GM12878 (cell line): ENCODE measurements around the gene PRRG4. TPM values are rescaled to one million over a fixed set of nuclear protein-coding genes. Genes with fewer than 3 reads are reported as not detected.

Experiments used
- ATAC-seq: fragments of 200-7000 bp; cut with Tn5 transposase; 3 replicates; pipeline ENCODE4 v1.9.1; 2020; ENCODE audit warnings: mild to moderate bottlenecking, moderate library complexity
- BruUV-seq: library from RNA; stranded (reverse); fragments of 400-500 nt; replicated peaks from 2 replicates; lab custom pipeline; 2021; lab: Mats Ljungman, UMichigan
- CTCF ChIA-PET: fragments of 300-600 bp; sonication (Branson Sonifier 250); formaldehyde crosslinking; extraction: SDS; loops from one replicate; lab custom pipeline; 2021; ENCODE audit warnings: inconsistent platforms; lab: Yijun Ruan, JAX
- POLR2A ChIA-PET: fragments of 350-600 bp; formaldehyde crosslinking; extraction: SDS; loops from one replicate; lab custom pipeline; 2021; ENCODE audit warnings: inconsistent platforms; lab: Charles Lee
- RAD21 ChIA-PET: fragments of 300-600 bp; sonication (Branson Sonifier 250); formaldehyde crosslinking; loops from one replicate; lab custom pipeline; 2023; ENCODE audit warnings: antibody characterized with exemption; ENCODE audit not compliant: unreplicated experiment; lab: Charles Lee
- SMC1A ChIA-PET: fragments of 300-600 bp; sonication (Branson Sonifier 250); formaldehyde crosslinking; loops from one replicate; lab custom pipeline; 2023; ENCODE audit not compliant: unreplicated experiment, uncharacterized antibody; lab: Charles Lee
- DNase-seq: peaks from one replicate; pipeline ENCODE4 v3.0.0-alpha.2; 2011; ENCODE audit warnings: low read depth, low spot score
- FAIRE-seq: peaks from 3 replicates; lab custom pipeline; 2011; peaks lifted over from hg19 to GRCh38; lab: Jason Lieb, UNC
- H2AFZ ChIP-seq: 2 replicates; pipeline ENCODE4 v1.6.0; 2011; ENCODE audit warnings: low read depth, low read length, control low read depth; ENCODE audit not compliant: control insufficient read depth
- H3K27ac ChIP-seq: 2 replicates; pipeline ENCODE4 v1.5.1; 2011; ENCODE audit warnings: control low read depth; ENCODE audit not compliant: control insufficient read depth, insufficient read depth
- H3K27me3 ChIP-seq, 2 experiments: replicated peaks in 1 of 2; 2 replicates each; pipeline versions ENCODE4 v1.6.0 to v1.6.1; 2011; ENCODE audit warnings: low read length in 1 of 2; ENCODE audit not compliant: control insufficient read depth in 2 of 2, insufficient read depth in 2 of 2
- H3K36me3 ChIP-seq, 2 experiments: 2 replicates each; pipeline ENCODE4 v1.5.1; 2011; ENCODE audit warnings: low read length in 1 of 2; ENCODE audit not compliant: control insufficient read depth in 2 of 2, insufficient read depth in 2 of 2
- H3K4me1 ChIP-seq: 2 replicates; pipeline ENCODE4 v1.6.1; 2011; ENCODE audit warnings: mild to moderate bottlenecking, low read length, moderate library complexity, mixed read lengths; ENCODE audit not compliant: control insufficient read depth, insufficient read depth
- H3K4me2 ChIP-seq: 2 replicates; pipeline ENCODE4 v1.6.0; 2011; ENCODE audit warnings: control low read depth; ENCODE audit not compliant: control insufficient read depth, insufficient read depth
- H3K4me3 ChIP-seq: fragments of 200-600 bp; sonication (generic); 2 replicates; pipeline ENCODE4 v1.5.1; 2016
- H3K79me2 ChIP-seq: 2 replicates; pipeline ENCODE4 v1.6.0; 2011; ENCODE audit warnings: low read length; ENCODE audit not compliant: control insufficient read depth, insufficient read depth
- H3K9ac ChIP-seq: 2 replicates; pipeline ENCODE4 v1.8.0; 2011; ENCODE audit warnings: low read length, control low read depth, mixed read lengths; ENCODE audit not compliant: control insufficient read depth, insufficient read depth
- H3K9me3 ChIP-seq: replicated peaks from 3 replicates; pipeline ENCODE4 v1.5.1; 2011; ENCODE audit warnings: mild to moderate bottlenecking, low read length; ENCODE audit not compliant: control insufficient read depth, insufficient read depth
- H4K20me1 ChIP-seq: 2 replicates; pipeline ENCODE4 v1.6.0; 2011; ENCODE audit not compliant: control insufficient read depth, insufficient read depth
- BCL11A ChIP-seq: IDR thresholded peaks from 2 replicates; pipeline ENCODE4 v1.6.1; 2011; ENCODE audit warnings: low read depth, low read length
- BHLHE40 ChIP-seq, 2 experiments: fragments of 450-650 bp in 1 of 2; IDR thresholded peaks; 2 replicates each; pipeline ENCODE4 v1.6.1; 2011 to 2017; ENCODE audit warnings: low read depth in 2 of 2, borderline replicate concordance in 1 of 2, improper control_type of control experiment in 1 of 2, low read length in 1 of 2, mild to moderate bottlenecking in 1 of 2
- CBFB ChIP-seq: IDR thresholded peaks from 2 replicates; pipeline ENCODE4 v1.6.1; 2016; ENCODE audit warnings: antibody characterized with exemption, low read depth
- CREM ChIP-seq: IDR thresholded peaks from 2 replicates; pipeline ENCODE4 v1.6.1; 2014; ENCODE audit warnings: antibody characterized with exemption, low read depth
- E2F4 ChIP-seq: IDR thresholded peaks from 2 replicates; pipeline ENCODE4 v1.6.1; 2012; ENCODE audit warnings: low read depth, low read length, improper control_type of control experiment
- EED ChIP-seq: sonication (generic); IDR thresholded peaks from 2 replicates; pipeline ENCODE4 v1.6.1; 2016; ENCODE audit warnings: antibody characterized with exemption, low read depth
- GATAD2B ChIP-seq: fragments of 450-650 bp; conservative IDR thresholded peaks from 2 replicates; pipeline ENCODE4 v1.6.1; 2017; ENCODE audit warnings: low read depth, mild to moderate bottlenecking, moderate library complexity
- JUNB ChIP-seq: IDR thresholded peaks from 2 replicates; pipeline ENCODE4 v1.6.1; 2016; ENCODE audit warnings: antibody characterized with exemption, mild to moderate bottlenecking
- NFIC ChIP-seq: IDR thresholded peaks from 2 replicates; pipeline ENCODE4 v1.6.1; 2012; ENCODE audit warnings: low read depth, mild to moderate bottlenecking, inconsistent platforms, low read length, moderate library complexity
- NR2C2 ChIP-seq: IDR thresholded peaks from 2 replicates; pipeline ENCODE4 v1.6.1; 2011; ENCODE audit warnings: borderline replicate concordance, low read depth; ENCODE audit not compliant: control insufficient read depth, insufficient read length
- RBBP5 ChIP-seq: fragments of 200-600 bp; sonication (generic); conservative IDR thresholded peaks from 2 replicates; pipeline ENCODE4 v1.6.1; 2016
- REST ChIP-seq: IDR thresholded peaks from 2 replicates; pipeline ENCODE4 v1.6.1; 2012; ENCODE audit warnings: mild to moderate bottlenecking, low read depth, low read length
- SP1 ChIP-seq: IDR thresholded peaks from one replicate; pipeline ENCODE4 v1.6.1; 2011; ENCODE audit warnings: low read depth, low read length
- ZNF207 ChIP-seq: fragments of 450-650 bp; IDR thresholded peaks from 2 replicates; pipeline ENCODE4 v1.6.1; 2014; ENCODE audit warnings: antibody characterized with exemption, mild to moderate bottlenecking, borderline replicate concordance
- ZNF24 ChIP-seq: fragments of 450-650 bp; IDR thresholded peaks from 2 replicates; pipeline ENCODE4 v1.6.1; 2017; ENCODE audit warnings: antibody characterized with exemption, mild to moderate bottlenecking
- WGBS: methylation state at CpG from one replicate; pipeline ENCODE4 v1.1.6; 2016; ENCODE audit warnings: low lambda C conversion rate; ENCODE audit not compliant: insufficient replicate concordance, insufficient coverage; ENCODE audit errors: missing lambda C conversion rate; 5-methylcytosine and 5-hydroxymethylcytosine counted together
- in situ Hi-C: fragments of 300-500 bp; cut with MboI; formaldehyde crosslinking; loops from 9 replicates; pipeline ENCODE4 v1.14.3; 2018; ENCODE audit warnings: mixed read lengths
- intact Hi-C: fragments of 100-400 bp; cut with micrococcal nuclease; formaldehyde crosslinking; loops from one replicate; pipeline ENCODE4 v1.14.2; 2022; ENCODE audit not compliant: unreplicated experiment
- polyA plus RNA-seq, 11 experiments: library from polyadenylated mRNA; depleted of rRNA in 4 of 11; unstranded in 6 of 11; stranded (reverse) in 5 of 11; fragments of >200 nt; fragmentation: Nextera tagmentation in 4 of 11; fragmentation: Illumina TruSeq in 1 of 11; extraction: Ambion mirVana in 4 of 11; extraction: Trizol in 1 of 11; gene quantifications; 1 replicate in 1 of 11; 2 replicates in 10 of 11; pipeline versions ENCODE4 v1.2.1 to v1.2.3, GENCODE V29; 2011 to 2016; ENCODE audit warnings: inconsistent platforms in 2 of 11, missing spikeins in 2 of 11, low read depth in 1 of 11
- total RNA-seq, 4 experiments: library from RNA; depleted of rRNA in 3 of 4; stranded (reverse); fragments of >200 nt in 3 of 4; fragmentation: Illumina TruSeq in 1 of 4; extraction: Trizol in 1 of 4; gene quantifications; 2 replicates each; pipeline versions ENCODE4 v1.2.1 to v1.2.3, GENCODE V29; 2013 to 2021
- TF ChIP-seq, protein P1 (sequence below): fragments of 450-650 bp; IDR thresholded peaks from 2 replicates; pipeline ENCODE4 v1.6.1; 2016; ENCODE audit warnings: mild to moderate bottlenecking
- TF ChIP-seq, protein P2 (sequence below): IDR thresholded peaks from 2 replicates; pipeline ENCODE4 v1.6.1; 2012; ENCODE audit warnings: low read length, inconsistent platforms

PRRG4 gene
- total and polyA plus RNA-seq, 10 of the 15 experiments (the other 5 are each of a cell fraction or from before 2014, with no cell fraction given): 0.55 to 4.9 (median 1.9) TPM

DNA sequence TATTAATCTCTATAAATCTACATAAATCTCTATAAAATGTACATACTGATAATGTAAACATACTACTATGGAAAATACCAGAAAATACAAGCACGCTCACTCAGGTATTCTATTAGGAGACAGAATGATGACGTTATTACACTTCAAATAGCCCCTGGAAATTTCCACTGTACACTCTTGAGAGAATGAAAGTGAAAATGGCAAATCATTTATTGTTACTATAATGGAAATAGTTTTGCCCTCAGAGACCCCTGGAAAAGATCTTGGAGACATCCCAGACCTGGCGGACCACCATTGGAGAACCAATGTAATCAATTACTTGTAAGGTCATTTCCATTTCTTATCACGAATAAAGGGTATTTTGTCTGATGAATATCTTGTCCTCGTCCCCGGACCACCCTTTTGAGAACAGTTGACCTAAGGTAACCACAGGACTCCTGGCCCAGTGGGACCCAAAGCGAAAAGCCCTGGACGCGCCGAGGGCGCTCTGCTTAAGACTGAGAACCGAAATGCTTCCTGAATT is 509 bp upstream of the PRRG4 start:
- WGBS: 0% methylated on average over 12 of the region's 12 CpGs
- ATAC-seq: peak; percentile 54
- Histone ChIP-seq H3K9me3 (no peaks in the 10 kb centered on the region), H3K4me2 (peak overlapping the region; percentile 90), H4K20me1 (no peaks in the 10 kb centered on the region), H3K79me2 (no peaks in the 10 kb centered on the region; the same call in 1 of the 2 replicates), H3K4me3 (peak overlapping the region; percentile 84), H3K27me3 (no peaks in the 10 kb centered on the region; a peak in 1 of 4 replicates), H3K4me1 (no peaks in the 10 kb centered on the region; the same call in 1 of the 2 replicates), H3K27ac (peak overlapping the region; percentile 76), H3K36me3 (no peaks in the 10 kb centered on the region), H2AFZ (peak overlapping the region; percentile 95), H3K9ac (peak overlapping the region; percentile 90)
- in situ Hi-C loops: no loop called here
- intact Hi-C loops: loop anchor here (5.0 kb wide), 1 partner anchor 63 kb away; the partner anchor contains the start of gene QSER1
- ChIA-PET POLR2A (interaction anchor here (0.5 kb wide), 1 partner anchor 52 kb away, joined by 3 read pairs; no protein-coding TSS in a partner anchor), SMC1A (interaction anchor here (1.0 kb wide), 1 partner anchor 126 kb away, joined by 4 read pairs; no protein-coding TSS in a partner anchor), RAD21 (interaction anchor here (0.7 to 1.8 kb wide), 5 partner anchors 12 to 236 kb away, joined by 3 to 7 read pairs (median 5); partner anchors contain the start of gene QSER1), CTCF (interaction anchor here (0.7 to 1.8 kb wide), 3 partner anchors 20 to 511 kb away, joined by 3 to 9 read pairs (median 3); no protein-coding TSS in a partner anchor)
- TSS peak; percentile 72 for BruUV-seq
- no peak for DNase-seq
- no peak for FAIRE-seq
- no peak for TF ChIP-seq SP1
- TF ChIP-seq RBBP5: no peak
- no peak for TF ChIP-seq NR2C2
- no peak for TF ChIP-seq GATAD2B
- TF ChIP-seq ZNF207: no peak
- TF ChIP-seq ZNF24: no peak
- TF ChIP-seq, protein P1, sequence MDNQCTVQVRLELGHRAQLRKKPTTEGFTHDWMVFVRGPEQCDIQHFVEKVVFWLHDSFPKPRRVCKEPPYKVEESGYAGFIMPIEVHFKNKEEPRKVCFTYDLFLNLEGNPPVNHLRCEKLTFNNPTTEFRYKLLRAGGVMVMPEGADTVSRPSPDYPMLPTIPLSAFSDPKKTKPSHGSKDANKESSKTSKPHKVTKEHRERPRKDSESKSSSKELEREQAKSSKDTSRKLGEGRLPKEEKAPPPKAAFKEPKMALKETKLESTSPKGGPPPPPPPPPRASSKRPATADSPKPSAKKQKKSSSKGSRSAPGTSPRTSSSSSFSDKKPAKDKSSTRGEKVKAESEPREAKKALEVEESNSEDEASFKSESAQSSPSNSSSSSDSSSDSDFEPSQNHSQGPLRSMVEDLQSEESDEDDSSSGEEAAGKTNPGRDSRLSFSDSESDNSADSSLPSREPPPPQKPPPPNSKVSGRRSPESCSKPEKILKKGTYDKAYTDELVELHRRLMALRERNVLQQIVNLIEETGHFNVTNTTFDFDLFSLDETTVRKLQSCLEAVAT: peak; percentile 83
- TF ChIP-seq EED: no peak
- no peak for TF ChIP-seq BCL11A
- TF ChIP-seq NFIC: peak; percentile 52; the same call in 1 of the 2 replicates
- no peak for TF ChIP-seq CREM
- no peak for TF ChIP-seq E2F4
- no peak for TF ChIP-seq BHLHE40 (IDR thresholded peaks at IDR 0.05; ENCODE audit: borderline replicate concordance in 1 of 2, low read depth in 2 of 2, low read length in 1 of 2)
- TF ChIP-seq, protein P2, sequence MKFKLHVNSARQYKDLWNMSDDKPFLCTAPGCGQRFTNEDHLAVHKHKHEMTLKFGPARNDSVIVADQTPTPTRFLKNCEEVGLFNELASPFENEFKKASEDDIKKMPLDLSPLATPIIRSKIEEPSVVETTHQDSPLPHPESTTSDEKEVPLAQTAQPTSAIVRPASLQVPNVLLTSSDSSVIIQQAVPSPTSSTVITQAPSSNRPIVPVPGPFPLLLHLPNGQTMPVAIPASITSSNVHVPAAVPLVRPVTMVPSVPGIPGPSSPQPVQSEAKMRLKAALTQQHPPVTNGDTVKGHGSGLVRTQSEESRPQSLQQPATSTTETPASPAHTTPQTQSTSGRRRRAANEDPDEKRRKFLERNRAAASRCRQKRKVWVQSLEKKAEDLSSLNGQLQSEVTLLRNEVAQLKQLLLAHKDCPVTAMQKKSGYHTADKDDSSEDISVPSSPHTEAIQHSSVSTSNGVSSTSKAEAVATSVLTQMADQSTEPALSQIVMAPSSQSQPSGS: peak; percentile 70
- no peak for TF ChIP-seq REST
- peak; percentile 14; the same call in 1 of the 2 replicates for TF ChIP-seq JUNB
- no peak for TF ChIP-seq CBFB
